HTR-8/SVneo (cell line): ENCODE measurements around the gene PRCC.

ENCODE experiments used
- DNase-seq: peaks from one replicate; pipeline ENCODE4 v3.0.0; 2011; ENCODE audit warnings: low spot score, mixed read lengths; ENCODE audit not compliant: insufficient read length
- FAIRE-seq: peaks from 2 replicates; lab custom pipeline; 2011; peaks lifted over from hg19 to GRCh38; lab: Jason Lieb, UNC

PRCC gene

DNA sequence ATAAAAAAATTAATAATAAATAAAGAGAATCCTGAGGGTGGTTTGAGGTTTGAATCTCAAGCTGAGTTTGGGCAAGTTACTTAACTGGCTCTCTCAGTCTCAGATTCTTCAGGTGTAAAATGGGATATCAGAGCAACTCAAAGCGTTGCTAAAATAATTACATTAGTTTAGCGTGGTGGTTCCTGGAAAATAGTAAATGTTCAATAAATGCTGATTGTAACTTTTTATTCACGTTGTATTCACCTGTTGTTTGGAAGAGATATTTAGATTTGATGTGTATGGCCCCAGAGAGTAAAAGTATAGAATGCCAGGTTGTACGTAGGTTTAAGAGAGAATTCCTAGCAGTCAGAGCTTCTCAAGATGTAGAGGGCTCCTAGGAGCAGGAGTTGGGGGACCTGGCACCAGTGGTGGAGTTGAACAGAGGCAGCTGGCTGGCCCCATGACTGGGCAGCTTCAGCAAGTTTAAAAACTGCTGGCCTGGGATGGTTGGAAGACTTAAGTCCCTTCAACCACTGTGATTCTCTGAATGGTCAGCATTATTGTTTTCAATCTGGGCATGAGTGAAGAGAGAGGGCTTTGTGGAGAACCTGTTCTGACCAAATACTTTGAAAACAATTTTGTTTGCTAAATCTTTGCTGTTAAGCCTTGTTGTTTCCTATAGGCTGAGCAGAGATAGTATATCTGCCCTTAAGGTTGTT, 22.4 kb downstream of the PRCC start:
- no peak for FAIRE-seq

DNA sequence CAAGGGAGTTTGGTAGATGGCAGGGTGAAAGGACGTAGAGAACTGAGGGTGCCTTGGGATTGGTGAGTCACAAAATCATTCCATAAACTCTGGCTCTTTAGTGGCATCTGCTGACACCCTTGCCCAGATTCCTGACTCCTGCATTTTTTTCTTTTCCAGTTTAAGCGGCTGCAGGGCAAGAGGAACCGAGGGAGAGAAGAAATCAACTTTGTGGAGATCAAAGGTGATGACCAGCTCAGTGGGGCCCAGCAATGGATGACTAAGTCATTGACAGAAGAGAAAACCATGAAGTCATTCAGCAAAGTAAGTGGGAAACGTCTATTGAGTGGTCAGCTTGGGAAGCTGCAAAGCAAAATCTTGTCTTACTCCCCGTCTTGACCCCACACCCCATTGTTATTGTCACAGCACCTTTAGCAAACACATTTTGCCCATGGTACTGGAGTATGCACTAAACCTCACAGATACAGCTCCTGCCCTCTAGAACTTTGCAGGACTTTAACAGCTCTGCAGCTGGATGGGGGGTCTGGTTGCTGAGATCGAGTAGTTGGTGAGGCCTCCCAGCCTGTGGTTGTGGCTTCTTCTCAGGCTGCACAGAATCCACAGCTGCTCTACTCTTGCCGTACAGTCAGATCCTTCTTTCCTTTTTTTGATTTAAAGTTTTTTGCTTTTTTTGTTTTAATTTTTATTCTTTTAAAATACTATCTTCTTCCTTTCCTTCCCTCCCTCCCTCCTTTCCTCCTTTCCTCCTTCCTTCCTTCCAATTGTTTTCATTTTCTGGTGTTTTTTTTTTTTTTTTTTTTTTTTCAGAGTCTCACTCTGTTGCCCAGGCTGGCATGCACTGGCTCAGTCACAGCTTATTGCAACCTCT, 27.4 kb downstream of the PRCC start:
- FAIRE-seq (no peak), DNase-seq (no peak)

More for the DNA sequence above, 22.4 kb downstream of the PRCC start:
- no peak for DNase-seq

DNA sequence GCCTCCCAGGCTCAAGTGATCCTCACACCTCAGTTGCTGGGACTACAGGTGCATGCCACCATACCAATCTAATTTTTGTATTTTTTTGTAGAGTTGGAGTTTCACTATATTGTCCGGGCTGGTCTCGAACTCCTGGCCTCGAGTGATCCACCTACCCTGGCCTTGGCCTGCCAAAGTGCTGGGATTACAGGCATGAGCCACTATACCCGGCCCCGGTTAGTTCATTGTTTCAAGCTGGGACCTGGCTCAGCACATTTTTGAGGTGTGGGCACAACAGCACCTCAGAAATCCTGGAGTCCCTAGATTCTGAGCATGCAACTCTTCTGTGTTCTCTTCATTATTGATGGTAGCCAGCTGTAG, 28.0 kb downstream of the PRCC start:
- FAIRE-seq = no peak
- no peak for DNase-seq

DNA sequence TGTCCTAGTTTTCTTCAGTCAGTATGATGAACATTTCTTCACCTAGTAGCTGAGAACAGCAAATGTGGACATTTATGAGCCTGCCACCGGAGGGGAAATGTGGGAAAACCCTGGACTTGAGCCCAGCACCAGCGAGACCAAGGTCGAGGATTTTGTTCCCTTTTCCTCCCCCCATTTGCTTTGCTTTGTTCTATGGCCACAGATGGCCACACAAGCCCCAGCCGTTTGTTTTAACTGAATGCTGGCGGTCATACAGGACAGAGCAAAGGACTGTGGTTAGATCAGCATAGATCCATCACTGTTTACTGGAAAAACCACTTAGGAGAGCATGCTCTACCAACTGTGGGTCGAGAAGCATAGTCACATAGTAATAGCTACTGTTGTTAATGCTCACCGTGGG, 28.5 kb downstream of the PRCC start:
- DNase-seq = no peak
- FAIRE-seq = no peak

DNA sequence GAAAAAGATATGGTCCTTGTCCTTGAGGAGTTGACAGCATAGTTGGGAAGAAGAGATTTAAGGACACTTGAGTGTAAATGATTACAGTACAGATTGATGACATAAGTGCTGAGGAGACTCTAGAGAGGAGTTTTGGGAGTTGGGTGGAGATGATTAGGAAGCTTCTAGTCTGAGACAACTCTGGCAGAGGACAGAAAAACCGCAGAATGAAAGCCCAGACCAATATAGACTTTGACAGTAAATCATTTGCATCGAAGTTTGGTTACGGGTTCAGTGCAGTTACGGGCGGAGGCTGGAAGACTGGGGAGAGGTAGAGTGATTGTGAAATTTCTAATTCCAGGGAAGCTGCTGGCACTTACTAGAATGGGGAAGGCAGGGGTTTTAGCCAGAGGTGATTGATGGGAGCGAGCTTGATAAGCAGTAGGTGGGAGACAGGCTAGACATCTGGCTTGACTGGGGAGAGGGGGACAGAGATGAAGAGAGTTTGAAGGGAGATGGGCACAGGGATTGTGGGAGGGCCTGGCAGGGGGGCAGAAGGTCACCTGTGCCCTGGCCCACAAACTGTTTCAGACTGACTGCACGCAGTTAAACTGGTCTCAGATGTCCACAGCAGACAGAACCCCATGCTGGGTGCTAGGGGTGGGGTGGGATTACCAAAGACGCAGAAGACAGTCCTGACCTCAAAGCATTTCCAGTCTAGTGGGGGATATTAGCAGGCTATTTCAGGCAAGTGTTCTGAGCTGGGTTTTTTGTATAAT, 29.2 kb downstream of the PRCC start:
- FAIRE-seq (no peak), DNase-seq (no peak)

DNA sequence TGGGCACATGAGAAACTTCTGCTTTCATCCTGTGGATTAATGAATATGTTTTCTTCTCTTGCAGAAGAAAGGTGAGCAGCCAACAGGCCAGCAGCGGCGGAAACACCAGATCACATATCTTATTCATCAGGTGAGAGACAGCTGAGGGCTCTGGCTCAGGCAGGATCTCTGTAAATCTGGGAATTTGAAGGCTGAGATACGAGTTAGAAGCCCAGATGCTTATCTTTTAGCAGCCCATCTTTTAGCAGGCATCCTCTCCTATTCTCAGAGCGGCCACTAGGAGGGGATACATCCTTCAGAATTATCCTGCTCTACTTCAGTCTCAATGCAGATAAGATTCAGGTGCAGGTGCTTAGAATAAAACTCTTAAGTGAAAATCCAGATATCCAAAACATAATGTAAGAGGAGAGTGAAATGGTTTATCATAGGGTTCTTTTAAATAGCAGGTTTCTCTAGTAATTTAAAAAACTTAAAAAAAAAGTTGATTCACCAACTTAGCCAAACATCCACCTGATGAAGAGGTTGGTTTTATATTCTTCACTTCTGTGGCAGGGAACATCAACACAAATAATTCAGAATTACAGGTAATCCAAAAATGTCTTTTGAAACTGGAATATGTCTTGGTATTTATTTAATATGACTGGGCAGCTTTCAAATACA, 30.0 kb downstream of the PRCC start:
- peak; percentile 39 for DNase-seq

DNA sequence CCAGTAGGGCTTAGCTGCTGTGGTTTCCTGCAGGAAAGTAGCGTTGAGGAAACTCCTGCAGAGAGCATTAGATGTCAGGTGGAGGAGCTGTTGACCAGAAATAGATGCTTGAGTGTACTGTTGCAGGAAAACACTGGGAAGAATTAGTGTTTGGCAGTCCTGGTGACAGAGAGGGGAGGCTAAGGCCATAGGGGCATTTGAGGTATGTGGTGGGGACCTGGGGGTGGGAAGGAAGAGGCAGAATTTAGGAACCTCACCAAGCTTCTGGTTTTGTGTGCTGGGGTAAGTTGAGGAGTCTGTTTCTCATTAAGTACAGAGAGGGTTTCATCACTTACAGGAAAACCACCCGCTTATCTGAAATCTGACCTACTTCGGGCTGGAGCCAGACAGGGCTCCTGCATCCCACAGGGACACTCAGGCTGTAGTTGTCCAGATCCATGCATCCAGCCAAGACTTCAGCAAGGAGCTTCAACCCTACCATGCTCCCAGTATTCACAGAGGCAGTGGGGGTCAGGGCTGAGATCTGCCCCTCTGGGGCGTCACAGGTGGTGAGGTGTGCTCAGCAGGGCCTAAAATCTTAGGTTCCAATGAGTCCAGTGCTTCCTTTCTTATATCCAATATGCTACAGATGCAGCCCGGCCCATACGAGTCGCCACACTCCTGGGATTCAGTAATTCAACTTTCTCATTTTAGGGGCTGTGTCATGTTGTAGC, 34.2 kb downstream of the PRCC start:
- FAIRE-seq (no peak), DNase-seq (no peak)

More for the DNA sequence above, 30.0 kb downstream of the PRCC start:
- FAIRE-seq = no peak

DNA sequence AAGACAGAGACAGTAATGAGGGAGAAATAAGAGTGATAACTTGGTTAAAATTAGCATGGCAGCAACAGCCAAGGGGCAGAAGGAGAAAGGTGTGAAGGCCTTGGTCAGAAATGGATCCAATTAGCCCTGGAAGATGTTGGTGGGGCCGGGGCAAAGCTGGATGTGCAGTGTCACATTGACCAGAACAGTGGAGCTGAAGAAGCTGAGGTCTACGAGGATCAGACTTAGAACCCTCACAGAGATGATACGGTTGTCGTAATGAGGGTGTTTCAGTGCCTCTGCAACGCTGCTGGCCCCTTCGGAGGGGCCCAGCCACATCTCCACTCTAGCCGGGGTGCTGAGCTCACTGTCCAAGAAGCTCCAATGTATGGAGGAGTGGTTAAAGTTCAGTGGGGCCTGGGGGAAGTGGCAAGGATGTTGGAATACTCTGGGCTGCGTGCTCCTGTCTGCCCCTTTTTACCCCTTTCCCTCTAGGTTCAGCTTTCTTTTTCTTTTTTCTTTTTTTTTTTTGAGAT, 35.1 kb downstream of the PRCC start:
- no peak for DNase-seq
- no peak for FAIRE-seq

DNA sequence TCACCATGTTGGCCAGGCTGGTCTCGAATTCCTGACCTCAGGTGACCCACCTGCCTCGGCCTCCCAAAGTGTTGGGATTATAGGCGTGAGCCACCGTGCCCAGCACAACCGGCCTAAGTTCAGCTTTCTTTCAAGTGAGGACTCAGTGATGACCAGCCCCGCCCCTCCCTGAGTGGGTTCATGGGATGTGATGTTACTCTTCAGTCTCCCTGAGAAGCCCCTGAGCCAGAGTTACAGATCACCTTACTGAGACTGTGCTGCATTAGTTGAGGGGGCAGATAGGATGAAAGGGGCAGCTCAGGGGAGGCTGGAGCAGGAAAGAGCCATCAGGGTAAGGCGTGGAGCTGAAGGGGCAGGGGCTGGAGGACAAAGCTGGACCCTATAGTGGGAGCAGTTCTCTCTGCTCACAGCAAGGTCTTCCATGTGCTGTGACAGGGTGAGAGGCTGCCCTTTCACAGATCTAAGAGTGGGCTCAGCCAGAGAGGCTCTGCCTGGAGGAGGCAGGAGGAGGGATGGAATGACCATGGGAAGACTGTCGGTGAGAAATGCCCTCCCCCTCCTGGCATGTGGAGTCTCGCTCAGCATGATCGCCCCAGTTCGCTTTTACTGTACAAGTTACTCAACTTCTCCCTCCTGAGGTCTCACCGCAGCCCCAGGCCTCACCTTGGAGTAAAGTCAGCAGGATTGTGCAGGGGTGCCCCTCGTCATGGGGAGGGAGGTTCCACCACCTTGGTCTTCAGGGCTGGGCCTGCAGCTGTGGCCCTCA, 35.9 kb downstream of the PRCC start:
- no peak for FAIRE-seq
- no peak for DNase-seq

DNA sequence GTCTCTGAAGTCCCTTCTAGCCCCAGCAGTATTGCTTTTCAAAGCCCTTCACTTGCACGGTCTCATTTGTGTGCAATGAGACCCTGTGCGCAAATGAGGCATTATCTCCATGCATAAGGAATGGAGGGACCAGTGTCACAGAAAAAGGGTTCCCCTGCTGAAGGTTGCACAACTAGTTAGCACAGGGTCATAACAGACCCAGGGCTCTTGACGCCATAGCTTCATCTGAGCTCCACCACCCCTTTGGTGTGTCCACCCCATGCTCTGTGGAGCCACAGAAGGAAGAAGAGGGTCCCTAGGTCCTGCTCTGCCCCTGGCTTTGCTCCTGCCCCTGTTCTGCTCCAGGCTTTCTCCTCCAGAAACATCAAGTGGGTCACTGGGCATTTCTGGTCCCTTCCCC, 36.7 kb downstream of the PRCC start:
- FAIRE-seq (no peak), DNase-seq (no peak)

DNA sequence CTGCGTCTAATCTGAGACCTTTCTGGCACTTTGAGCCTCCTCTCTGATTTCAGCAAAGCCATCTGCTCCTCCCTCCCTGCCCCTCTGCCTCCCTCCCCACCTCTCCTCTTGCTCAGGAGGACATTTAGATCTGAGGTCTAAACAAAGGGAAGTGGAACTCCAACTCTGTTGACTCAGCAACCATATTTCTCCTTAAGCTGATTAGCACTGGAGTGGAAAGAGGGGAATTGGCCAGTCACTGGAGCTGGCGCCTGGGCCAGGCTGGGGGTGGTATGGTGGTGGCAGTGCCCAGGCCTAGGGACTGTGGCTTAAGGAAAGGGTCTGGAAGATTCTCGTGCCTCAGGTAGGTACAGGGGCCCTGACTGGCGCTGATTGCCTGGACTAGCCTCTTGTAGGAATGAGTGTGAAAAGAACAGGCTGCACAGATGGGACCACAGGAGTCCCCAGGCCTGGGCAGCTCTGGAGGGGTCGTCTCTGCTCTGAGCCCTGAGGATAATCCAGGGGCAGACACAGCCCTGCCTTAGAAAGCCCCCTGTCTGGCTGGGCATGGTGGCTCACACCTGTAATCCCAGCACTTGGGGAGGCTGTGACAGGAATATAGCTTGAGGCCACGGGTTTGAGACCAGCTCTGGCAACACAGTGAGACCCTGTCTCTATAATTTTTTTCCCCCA, 37.4 kb downstream of the PRCC start:
- FAIRE-seq (no peak), DNase-seq (no peak)

DNA sequence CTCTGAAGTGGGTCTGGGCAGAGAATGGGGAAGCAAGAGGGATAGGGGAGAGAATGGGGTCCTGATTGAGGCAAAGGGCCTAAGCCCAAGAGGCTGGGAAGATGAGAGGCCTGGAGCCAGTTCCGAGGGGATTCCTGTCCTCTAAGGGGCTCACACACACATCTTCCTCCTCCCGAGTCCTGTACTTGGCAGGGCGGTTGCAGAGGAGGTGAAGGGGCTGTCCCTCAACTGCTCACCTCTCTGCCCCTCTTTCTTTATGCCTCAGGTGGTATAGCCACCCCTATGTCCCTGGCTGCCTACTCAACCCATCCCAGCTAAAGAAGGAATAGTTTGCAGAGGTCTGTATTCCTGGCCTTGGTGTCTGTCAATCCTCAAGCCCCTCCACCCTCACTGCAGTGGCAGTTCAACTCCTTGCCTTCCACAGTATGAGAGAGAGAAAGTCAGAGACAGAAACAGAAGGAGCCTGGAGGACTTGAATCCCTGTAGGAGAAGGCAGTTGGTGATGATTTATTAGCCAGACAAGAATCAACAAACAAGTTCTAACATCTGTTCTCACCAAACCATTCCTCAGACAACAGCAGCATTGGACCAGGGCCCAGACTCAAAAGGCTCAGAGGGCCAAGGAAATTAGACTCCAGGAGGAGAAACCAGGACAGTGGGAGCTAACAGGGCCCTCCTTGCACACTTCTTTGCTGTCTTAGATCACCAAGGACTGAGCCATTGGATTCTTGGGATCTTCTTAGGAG, 38.6 kb downstream of the PRCC start:
- FAIRE-seq (no peak), DNase-seq (peak; percentile 36)

DNA sequence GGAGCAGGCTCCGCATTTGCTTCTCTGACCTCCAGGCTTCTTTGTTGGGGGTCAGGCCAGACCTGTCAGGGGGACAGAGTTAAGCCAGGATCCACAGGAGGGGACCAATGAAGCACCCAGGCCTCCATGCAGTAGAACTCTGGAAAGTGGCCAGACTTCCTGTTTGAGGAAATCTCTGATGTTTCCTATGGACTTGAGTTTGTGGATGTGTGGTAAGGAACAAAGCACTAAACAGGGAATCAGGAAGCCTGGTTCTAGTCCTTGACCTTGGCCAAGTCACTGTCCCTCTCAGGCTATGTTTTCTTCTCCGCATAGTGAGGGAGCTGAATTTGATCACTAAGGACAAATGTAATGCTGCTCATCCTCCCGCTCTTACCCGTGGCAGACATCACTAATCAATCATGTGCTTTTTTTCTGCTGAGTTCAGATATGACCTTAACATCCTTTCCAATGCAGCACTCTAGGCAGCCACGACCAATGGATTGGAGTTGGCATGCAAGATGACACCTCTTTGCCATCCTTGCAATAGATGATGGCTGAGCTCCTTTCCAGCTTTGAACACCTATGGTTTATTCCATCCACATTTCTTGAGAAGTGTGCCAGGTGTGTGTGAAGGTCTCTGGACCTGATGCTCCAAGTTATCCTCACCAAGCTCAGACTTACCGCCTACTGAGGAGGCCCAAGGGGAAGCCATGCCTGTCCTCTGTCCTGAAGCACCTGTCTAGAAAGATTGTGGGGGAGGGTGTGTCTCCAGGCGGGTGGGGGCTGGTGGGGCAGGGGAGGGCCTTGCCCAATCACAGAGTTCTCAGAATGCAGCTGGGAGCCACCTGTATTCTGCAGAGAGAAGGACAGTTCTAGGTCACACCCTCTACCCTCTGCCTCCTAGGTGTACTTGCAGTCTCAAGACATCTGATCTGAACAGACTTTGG, 39.4 kb downstream of the PRCC start:
- FAIRE-seq = no peak
- DNase-seq = no peak

DNA sequence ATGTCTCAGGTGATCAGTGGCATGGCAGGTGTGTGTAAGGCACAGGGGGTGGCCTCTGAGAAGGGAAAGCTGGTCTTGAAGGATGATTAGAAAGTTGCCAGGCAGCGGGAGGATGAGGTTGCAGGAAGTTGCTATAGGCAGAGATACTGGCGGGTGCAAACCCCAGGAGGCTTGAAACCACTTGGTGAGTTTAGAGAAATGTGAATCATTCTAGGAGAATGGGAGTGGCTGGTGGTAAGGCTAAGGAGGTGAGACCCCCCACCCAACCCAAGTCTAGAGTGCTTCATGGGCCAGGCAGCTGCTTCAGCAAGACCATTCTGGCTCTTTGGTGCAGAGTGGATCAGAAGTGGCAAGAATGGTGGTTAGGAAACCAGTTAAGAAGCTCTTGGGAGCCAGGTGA, 40.3 kb downstream of the PRCC start:
- FAIRE-seq (no peak), DNase-seq (no peak)

DNA sequence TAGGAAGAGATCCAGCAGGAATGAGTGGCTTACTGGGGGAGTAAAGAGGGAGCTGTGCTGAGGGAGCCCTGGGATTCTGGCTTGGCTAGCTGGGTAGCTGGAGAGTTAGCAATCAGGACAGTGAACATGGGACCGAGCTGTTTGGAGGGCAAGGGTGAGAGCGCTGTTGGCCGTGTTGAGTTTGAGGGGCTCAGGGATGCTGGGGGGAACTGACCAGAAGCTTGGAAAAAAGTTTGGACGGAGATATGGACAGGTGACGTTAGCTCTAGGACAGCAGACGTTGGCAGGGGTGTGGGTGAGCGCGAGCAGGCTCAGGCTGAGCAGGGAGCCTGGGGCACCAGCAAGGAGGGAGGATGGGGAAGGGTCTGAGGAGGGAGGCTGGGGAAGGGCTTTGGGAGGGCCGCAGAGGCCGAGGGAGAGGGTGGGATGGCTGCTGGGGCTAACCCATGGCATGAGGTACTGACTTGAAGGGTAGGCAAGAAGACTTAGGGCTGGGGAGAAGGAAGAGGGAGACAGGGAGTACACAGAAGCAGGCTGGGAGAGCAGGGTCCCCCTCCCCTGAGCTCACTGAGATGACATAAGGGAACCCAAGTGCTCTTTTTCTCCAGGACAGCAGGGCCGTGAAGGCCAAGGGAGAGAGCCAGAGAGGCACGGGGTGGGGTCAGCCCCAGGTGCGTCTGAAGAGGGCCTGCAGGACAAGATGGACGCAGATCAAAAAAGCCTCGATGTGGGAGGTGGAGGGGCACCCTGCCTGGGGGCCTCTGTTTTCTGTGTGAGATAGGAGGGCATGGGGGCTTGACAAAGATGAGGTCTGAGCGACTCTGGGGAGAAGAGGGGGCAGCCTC, 41.1 kb downstream of the PRCC start:
- DNase-seq (no peak), FAIRE-seq (no peak)

DNA sequence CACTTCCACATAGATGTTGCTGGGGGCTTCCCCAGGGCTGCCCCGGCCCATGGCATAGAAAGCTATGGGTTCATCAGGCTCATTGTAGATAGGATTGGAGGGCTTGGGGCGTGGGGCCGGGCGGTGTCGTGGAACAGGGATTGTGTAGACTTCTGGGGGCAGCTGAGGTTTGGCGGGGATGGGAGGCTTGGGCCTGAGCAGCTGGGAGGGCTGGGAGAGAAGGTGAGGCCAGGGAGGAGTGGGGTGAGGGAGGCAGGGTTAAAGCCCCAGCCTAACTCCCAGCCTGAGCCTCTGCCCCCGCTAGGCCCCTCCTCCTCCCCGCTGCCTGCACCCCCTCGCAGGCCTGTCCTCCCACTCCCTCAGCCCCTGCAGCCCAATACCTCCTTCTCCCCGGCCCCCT, 41.9 kb downstream of the PRCC start:
- DNase-seq (no peak), FAIRE-seq (no peak)
